Fibroblast of skin of right biceps (primary cell): Measurements from ENCODE around the gene GH2.
A peak's percentile ranks its signal among the peaks of the same experiment; 100 is the strongest.
"Not testable (repeated sequence)": the region's sequence is repeated elsewhere in the genome, so short reads cannot be mapped to it uniquely, and the experiment has no call there.

Experiments used
- DNase-seq: peaks from one replicate; pipeline ENCODE4 v3.0.0-alpha.2; 2013

Gene GH2

GRCh38 chr17:63881935-63882601 is at the start of gene GH2:
GH2 (minus strand) TSS chr17:63881944; CDS start chr17:63881801, 143 bp downstream.
- DNase-seq = peak; percentile 47

DNA sequence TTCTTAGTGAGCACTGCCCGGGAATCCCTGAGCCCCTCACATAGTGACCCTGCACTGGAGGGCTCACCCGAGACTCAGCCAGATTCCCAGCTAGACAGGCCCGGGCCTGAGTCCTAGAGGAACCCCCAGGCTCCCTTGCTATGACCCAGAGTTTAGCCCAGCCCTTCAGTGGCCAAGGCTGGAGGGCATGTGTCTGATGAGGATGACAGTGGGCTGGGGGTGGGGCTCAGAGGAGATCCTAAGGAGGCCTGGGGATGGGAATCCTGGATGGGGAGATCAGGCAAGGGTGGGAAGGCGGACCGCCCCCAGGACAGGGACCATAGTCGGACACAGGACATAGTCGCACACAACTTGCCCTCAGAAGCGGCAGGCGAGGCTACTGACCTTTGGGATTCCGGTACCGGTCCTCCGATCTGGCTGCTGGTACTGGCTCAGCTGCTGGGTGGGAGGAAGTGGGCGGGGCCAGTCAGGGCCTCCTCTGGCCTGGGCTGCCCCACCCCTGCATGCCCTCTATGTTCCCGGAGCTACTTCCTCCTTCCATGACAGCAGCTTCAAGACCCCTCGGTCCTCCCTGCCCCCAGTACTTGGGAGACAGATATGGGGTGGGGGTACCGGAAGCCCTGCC is 49.3 kb upstream of the GH2 start:
- no peak for DNase-seq

DNA sequence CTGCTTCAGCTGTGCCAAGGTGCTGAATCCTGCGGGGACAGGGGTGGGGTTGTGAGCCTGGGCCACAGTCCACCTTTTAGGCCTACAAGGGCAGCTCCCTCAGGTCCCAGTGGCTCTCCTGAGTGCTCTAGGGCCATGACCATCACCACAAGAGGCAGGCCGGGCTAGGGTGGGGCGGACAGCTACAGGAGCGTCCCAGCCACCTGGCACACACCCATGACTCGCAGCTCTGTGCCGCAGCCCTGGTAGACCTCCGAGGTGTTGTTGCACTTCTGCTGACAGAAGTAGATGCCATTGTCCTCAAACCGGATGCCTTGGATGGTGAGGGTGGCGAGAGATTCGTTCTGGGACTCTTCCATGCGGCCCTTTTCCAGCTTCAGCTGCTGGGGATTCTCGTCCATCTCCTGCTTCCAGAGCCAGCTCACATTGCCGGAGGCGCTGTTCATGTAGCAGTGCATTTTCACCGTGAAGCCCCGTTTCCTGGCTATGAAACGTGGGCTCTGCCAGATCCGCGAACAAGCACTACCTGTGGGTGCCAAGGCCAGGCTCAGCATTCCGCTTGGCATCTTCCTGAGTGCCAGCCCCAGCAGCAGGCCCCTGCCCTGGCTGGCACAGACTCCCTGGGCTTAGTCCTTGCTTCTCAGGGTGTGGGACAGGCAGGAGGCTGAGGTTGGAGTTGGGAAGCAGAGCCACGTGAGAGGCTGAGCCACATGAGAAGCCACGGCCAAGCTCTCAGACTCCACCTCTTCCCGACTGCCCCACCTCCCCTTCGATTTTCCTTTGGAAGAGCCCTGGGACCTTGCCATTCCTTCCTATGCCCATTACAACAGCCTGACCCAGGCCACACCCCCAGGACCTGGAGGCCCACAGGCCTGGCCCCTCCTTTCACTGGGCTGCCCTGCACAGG is 48.4 kb upstream of the GH2 start:
- no peak for DNase-seq

DNA sequence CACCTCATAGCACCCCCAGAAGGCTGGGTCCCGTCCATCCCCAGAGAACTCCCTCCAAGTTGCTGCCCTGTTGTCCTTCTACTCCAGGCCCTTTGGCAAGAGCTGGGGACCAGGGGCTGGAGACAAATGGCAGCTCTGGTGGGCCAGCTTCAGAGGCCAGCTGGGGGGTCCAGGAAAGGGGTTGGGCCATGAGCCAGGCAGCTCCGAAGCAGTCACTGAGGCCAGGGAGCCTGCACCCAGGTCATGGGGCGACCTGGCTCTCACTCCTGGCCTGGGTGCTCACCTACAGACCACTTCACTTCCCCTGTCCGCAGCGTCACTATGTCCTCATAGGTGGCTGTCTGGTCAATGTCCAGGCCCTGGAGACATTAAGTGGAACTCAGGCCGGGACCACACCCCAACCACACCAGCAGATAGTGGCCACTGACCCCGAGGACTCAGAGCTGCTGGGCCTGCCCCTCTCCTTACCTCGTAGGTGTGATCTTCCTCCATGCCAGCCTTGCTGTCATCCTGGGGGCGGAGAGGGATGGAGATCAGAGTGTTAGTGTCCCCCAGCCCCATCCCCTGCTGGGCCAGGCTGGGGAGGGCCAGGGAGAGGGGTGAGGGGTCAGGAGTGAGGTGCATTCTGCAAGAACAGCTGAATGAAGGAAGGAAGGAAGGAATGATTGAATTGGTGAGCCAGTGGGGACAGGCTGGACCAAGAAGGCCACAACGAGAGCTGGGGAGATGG is 47.4 kb upstream of the GH2 start:
- no peak for DNase-seq

DNA sequence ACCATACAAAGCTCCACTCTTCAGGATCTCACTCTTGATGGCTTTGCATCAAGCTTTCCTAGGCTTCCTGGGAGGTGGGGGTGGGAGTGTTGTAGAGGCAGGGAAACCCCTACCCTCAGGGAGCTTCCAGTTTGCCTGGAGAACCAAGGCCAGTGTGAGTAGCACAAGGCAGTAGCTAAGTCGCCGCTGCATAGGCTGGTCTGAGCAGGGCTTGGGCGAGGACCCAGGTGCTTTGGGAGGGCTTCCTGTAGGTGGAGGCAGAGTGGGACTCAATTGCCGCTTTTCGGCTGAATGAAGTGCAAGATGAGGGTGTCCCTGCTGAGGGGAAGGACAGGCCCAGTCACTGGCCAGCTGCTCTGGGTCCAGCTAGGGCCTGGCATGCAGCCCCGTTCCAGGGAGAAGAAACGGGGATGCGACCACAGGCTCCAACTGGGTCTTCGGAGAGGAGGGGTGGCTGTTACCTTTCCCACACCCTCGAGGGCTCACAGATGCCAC is 46.5 kb upstream of the GH2 start:
- no peak for DNase-seq

- no peak for DNase-seq
Observed at GRCh38 chr17:63927464-63928171, 45.9 kb upstream of the GH2 start.

- DNase-seq = no peak
Observed at GRCh38 chr17:63926164-63926563, 44.4 kb upstream of the GH2 start.

- no peak for DNase-seq
Observed at GRCh38 chr17:63925615-63926014, 43.9 kb upstream of the GH2 start.

DNA sequence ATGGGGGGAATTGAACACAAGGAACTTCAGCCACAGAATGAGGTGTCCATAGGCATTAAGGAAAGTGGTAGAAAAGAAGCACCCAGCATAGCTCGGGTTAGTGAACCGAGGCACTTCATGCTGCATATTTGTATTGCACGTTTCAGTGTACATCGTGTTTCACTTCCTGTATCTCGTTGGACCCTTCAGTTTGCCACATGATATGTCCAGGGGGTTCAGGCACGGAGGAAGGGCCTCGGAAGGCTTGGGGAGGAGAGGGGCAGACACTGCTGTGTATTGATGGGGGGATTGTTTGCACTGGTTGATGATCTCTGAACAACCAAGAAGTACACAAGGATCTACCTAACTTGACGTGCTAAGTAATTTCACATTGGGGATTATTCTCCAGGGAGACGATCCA is 40.7 kb upstream of the GH2 start:
- DNase-seq = not testable (repeated sequence)

DNA sequence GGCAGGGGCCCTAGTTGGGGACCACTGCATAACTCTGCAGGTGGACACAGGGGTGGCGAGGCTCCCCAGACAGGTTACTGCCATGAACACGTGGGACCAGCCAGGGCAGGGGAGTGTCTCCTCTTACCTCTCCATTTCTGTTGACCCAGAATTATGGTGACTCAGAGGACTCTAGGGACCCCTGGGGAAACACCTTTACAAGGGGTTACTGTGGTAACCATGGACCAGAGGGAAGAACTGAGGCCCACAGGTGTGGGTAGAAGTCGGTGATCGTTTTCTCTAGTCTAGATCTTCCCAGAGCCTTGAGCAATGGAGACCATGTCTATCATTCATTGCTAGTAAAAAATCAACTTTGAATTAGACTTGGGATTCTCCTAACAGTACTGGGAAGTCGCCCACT is 39.0 kb upstream of the GH2 start:
- DNase-seq = not testable (repeated sequence)

GRCh38 chr17:63920050-63920449 is 38.3 kb upstream of the GH2 start:
- not testable (repeated sequence) for DNase-seq

DNA sequence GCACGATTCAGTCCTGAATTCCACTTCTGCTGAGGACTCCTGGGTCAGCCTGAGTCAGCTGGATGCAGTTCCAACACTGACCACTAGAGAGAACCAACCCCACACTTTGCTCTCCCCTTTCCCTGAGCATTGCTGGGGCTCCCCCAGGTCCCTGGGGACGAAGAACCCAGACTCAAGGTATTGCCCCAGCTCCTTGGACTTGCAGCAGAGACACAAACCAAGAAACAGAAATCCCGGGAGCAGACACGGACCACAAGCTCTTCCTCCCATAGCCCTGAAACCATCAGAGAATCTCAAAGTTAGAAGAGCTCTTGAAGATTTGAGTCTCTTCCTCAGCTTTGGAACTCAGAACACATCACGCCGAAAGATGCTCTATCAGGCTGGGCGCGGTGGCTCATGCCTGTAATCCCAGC is 37.6 kb upstream of the GH2 start:
- peak; percentile 58 for DNase-seq

GRCh38 chr17:63918789-63919305 is 37.1 kb upstream of the GH2 start, which contains the start of gene GH1:
GH1 (minus strand) TSS chr17:63918839; CDS start chr17:63918776, 63 bp downstream.
- DNase-seq = not testable (repeated sequence)

- DNase-seq = no peak
Observed at GRCh38 chr17:63918305-63918704, 36.6 kb upstream of the GH2 start.

- no peak for DNase-seq
Observed at GRCh38 chr17:63917646-63918045, 35.9 kb upstream of the GH2 start.

- DNase-seq = not testable (repeated sequence)
Observed at GRCh38 chr17:63917206-63917605, 35.5 kb upstream of the GH2 start.

DNA sequence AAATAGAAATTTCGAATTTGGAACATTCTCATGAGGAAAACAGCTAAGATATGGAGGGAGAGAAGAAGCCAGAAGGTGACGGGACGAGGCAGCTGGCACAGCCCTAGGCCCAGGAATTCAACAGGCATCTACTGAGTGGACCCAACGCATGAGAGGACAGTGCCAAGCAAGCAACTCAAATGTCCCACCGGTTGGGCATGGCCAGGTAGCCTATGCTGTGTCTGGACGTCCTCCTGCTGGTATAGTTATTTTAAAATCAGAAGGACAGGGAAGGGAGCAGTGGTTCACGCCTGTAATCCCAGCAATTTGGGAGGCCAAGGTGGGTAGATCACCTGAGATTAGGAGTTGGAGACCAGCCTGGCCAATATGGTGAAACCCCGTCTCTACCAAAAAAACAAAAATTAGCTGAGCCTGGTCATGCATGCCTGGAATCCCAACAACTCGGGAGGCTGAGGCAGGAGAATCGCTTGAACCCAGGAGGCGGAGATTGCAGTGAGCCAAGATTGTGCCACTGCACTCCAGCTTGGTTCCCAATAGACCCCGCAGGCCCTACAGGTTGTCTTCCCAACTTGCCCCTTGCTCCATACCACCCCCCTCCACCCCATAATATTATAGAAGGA is 34.9 kb upstream of the GH2 start:
- DNase-seq = no peak

- DNase-seq = not testable (repeated sequence)
Observed at GRCh38 chr17:63915753-63916152, 34.0 kb upstream of the GH2 start.

DNA sequence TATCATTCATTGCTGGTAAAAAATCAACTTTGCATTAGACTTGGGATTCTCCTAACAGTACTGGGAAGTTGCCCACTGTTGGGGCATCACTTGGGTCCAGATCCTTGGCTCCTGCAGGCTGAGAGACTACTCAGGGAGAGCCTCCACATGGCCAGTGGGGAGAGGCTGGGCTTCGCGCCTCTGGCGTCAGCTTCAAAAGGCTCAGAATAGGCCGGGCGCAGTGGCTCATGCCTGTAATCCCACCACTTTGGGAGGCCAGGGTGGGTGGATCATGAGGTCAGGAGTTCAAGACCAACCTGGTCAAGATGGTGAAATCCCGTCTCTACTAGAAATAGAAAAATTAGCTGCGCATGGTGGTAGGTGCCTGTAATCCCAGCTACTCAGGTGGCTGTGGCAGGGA is 32.7 kb upstream of the GH2 start:
- no peak for DNase-seq

DNA sequence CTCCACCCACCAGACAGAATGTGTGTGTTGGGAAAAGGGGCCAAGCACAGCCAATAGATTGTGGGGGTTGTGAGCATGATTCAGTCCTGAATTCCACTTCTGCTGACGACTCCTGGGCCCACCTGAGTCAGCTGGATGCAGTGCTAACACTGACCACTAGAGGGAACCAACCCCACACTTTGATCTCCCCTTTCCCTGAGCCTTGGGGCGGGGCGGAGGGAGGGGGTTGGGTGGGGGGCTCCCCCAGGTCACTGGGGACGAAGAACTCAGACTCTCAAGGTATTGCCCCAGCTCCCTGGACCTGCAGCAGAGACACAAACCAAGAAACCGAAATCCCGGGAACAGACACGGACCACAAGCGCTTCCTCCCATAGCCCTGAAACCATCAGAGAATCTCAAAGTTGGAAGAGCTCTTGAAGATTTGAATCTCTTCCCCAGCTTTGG is 29.9 kb upstream of the GH2 start:
- DNase-seq = peak; percentile 29

DNA sequence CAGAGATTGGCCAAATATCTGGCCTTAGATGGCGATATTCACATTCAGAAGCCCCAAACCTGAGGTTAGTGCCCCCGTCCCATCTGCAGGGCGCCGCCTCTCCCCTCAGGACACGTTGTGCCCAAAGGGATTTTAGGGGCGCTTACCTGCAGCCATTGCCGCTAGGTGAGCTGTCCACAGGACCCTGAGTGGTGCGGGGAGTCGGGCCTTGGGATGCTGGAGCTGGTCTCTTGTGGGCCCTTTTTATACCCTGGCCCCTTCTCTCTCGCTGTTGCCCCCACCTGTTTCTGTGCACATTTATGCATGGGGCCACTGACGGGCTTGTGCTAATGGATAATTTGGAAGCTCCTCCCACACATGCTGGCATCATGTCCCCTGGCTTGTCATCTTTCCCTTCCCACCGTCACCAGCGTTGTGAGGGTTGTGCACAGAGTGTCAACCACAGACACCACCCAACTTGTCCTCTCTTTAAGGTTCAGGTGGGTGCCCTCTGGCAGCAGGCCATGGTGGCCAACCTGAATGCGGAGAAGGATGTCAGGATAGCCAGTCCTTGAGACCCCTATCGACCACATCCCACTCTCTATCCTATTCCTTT is 29.4 kb upstream of the GH2 start, which contains the start of gene CSHL1:
Gene CSHL1 (minus strand): TSS at position 218 of the 595 bp plus-strand sequence. CDS start 62 bp downstream, at position 156.
- no peak for DNase-seq
